Kidney (tissue), 14 donors: ENCODE data around the gene PACS1. TPM values are rescaled to one million over a fixed set of nuclear protein-coding genes. Genes with fewer than 3 reads are reported as not detected.
A peak's percentile ranks its signal among the peaks of the same experiment; 100 is the strongest.

Experiments used
- DNase-seq, 5 donors: peaks; one replicate each; pipeline ENCODE4 v3.0.0-alpha.2; 2013 to 2020
- FAIRE-seq: peaks from 2 replicates; lab custom pipeline; 2012; peaks lifted over from hg19 to GRCh38; lab: Jason Lieb, UNC
- H3K27ac ChIP-seq, 2 donors: one replicate each; pipeline ENCODE4 v1.7.0; 2013; ENCODE audit warnings: low read depth in 2 of 2, low read length in 2 of 2, inconsistent platforms in 1 of 2
- H3K27me3 ChIP-seq: one replicate; pipeline ENCODE4 v1.7.1; 2013; ENCODE audit warnings: low read length, inconsistent platforms; ENCODE audit not compliant: control insufficient read depth, insufficient read depth
- H3K36me3 ChIP-seq, 3 donors: one replicate each; pipeline versions ENCODE4 v1.7.0 to v1.7.1; 2013; ENCODE audit warnings: low read length in 3 of 3, control low read depth in 1 of 3, inconsistent platforms in 1 of 3; ENCODE audit not compliant: insufficient read depth in 3 of 3, control insufficient read depth in 2 of 3
- H3K4me1 ChIP-seq, 3 donors: one replicate each; pipeline versions ENCODE4 v1.7.0 to v1.7.1; 2013; ENCODE audit warnings: low read length in 3 of 3, inconsistent platforms in 1 of 3, low read depth in 1 of 3; ENCODE audit not compliant: control insufficient read depth in 2 of 3, insufficient read depth in 2 of 3
- H3K4me3 ChIP-seq, 3 donors: one replicate each; pipeline versions ENCODE4 v1.7.0 to v1.8.1; 2013; ENCODE audit warnings: low read length in 3 of 3, control low read depth in 1 of 3, inconsistent platforms in 1 of 3
- H3K9ac ChIP-seq, 3 donors: one replicate each; pipeline versions ENCODE4 v1.7.0 to v1.7.1; 2013; ENCODE audit warnings: low read length in 3 of 3, control low read depth in 1 of 3, inconsistent platforms in 1 of 3
- H3K9me3 ChIP-seq, 3 donors: one replicate each; pipeline versions ENCODE4 v1.7.0 to v1.7.1; 2013; ENCODE audit warnings: low read length in 3 of 3, control low read depth in 1 of 3, inconsistent platforms in 1 of 3; ENCODE audit not compliant: control insufficient read depth in 2 of 3, insufficient read depth in 1 of 3
- intact Hi-C: fragments of 100-400 bp; cut with DNase I; formaldehyde crosslinking; loops from one replicate; pipeline ENCODE4 v1.11.1; 2022
- polyA plus RNA-seq: library from polyadenylated mRNA; stranded (reverse); fragments of 350-450 nt; fragmentation: Illumina TruSeq; extraction: RNeasy Lipid Tissue Mini Kit (QIAGEN cat#74804); gene quantifications from one replicate; pipeline ENCODE4 v1.2.3, GENCODE V29; 2014; ENCODE audit warnings: low read depth, low replicate concordance; ENCODE audit not compliant: insufficient read depth
- total RNA-seq: library from RNA; stranded (reverse); fragmentation: NEBNext Ultra II Directional; extraction: Animal tissue kit (Norgen Biotek cat#: 25700); gene quantifications from one replicate; pipeline ENCODE4 v1.2.1, GENCODE V29; 2021
- TF ChIP-seq, protein P1 (sequence below): IDR thresholded peaks from 3 replicates; pipeline ENCODE4 v1.5.1; 2012; ENCODE audit warnings: mild to moderate bottlenecking, moderate library complexity, borderline replicate concordance; ENCODE audit not compliant: insufficient read depth; ENCODE audit errors: extremely low read depth
- donor health status: control.
- donor health status: control.
- donor health status: control.
- donor health status: control.
- donor health status: control.
- donor health status: DM: yes; HTN: yes; CAD: no.
- donor health status: Normal renal cell carcinoma (clear cell type).

PACS1 gene
- total and polyA plus RNA-seq, 2 donors from 2014 or later, result 23.7 to 91.8 TPM

DNA sequence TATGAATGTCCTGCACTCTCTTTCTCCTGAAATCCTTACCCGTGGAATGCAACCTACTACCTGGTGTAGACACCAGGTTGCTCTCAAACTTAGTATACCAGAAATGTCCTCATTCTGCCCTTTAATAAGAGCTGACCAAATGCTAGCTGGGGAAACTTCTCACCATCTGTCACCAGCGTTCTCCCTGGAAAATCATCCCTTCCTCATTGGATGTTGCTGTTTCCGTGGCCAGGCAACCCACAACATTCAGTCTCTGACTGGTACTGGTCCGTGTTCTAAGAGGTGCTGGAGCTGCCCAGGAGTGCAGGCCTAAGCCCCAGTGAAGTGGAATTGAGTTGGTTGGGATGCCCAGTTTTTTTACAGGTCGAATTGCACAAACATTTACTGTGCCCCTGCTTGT is 157.6 kb downstream of the PACS1 start:
- no peak overlapping the region for H3K4me3 ChIP-seq
- H3K9me3 ChIP-seq, result no peaks in the 10 kb centered on the region
- peaks cover 2 to 20% (median 18%) of the 10 kb centered on the region in 3 donors for H3K36me3 ChIP-seq
- DNase-seq (no peak), FAIRE-seq (no peak)
- no peaks in the 10 kb centered on the region for H3K27me3 ChIP-seq
- H3K27ac ChIP-seq, result no peak overlapping the region
- intact Hi-C loops, result loop anchor here (10.0 kb wide), 1 partner anchor 47 kb away; the partner anchor contains the start of gene CNIH2
- TF ChIP-seq, protein P1, sequence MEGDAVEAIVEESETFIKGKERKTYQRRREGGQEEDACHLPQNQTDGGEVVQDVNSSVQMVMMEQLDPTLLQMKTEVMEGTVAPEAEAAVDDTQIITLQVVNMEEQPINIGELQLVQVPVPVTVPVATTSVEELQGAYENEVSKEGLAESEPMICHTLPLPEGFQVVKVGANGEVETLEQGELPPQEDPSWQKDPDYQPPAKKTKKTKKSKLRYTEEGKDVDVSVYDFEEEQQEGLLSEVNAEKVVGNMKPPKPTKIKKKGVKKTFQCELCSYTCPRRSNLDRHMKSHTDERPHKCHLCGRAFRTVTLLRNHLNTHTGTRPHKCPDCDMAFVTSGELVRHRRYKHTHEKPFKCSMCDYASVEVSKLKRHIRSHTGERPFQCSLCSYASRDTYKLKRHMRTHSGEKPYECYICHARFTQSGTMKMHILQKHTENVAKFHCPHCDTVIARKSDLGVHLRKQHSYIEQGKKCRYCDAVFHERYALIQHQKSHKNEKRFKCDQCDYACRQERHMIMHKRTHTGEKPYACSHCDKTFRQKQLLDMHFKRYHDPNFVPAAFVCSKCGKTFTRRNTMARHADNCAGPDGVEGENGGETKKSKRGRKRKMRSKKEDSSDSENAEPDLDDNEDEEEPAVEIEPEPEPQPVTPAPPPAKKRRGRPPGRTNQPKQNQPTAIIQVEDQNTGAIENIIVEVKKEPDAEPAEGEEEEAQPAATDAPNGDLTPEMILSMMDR, result no peak
- no peak overlapping the region for H3K9ac ChIP-seq
- no peaks in the 10 kb centered on the region for H3K4me1 ChIP-seq

DNA sequence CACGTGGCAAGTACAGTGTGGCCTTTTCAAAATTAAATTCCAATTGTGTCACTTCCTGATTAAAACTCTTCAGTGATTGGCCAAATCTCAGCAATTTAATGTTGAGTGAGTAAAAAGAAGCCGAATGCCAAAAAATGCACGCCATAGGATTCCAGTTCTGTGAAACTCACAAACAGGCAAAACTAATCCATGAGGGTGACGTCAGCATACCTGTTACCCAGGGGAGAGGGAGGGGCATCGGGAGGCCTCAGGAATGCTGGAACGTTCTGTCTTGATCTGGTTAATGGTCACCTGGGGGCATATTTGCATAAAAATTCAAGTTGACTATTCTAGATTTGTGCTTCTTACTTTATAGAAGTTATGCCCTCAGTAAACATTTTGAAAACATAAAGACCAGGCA is 158.4 kb downstream of the PACS1 start:
- intact Hi-C loops, result loop anchor here (10.0 kb wide), 1 partner anchor 46 kb away; the partner anchor contains the start of gene CNIH2
- peak overlapping the region in 2 of 3 donors; percentile 22 to 24 for H3K9ac ChIP-seq
- no peaks in the 10 kb centered on the region for H3K9me3 ChIP-seq
- DNase-seq (peak in 3 of 5 donors; percentile 50 to 75 (median 62)), FAIRE-seq (no peak)
- H3K36me3 ChIP-seq, result peaks cover 2 to 23% (median 23%) of the 10 kb centered on the region in 3 donors
- H3K4me3 ChIP-seq, result no peak overlapping the region
- H3K27me3 ChIP-seq, result no peaks in the 10 kb centered on the region
- TF ChIP-seq, protein P1, result no peak
- peak overlapping the region; percentile 18 to 51 for H3K27ac ChIP-seq
- no peaks in the 10 kb centered on the region for H3K4me1 ChIP-seq

DNA sequence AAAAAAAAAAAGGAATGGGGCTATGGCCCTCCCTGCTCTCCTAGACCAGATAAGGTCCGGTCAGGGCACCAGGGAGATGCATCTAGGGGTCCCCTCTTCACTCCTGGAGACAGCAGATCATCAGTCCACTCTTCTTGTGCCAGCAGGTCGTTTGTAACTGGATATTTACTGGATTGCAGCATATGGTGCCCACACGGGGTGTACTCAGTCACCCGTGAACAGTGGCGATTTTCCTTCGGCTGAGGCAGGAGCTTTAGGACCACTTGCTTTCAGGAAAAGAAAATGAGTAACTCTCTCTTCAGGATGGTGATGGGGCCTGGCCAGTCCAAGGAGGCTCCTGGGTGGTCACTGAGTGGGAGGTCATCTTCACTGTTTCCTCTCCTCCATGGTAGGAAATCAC is 160.1 kb downstream of the PACS1 start:
- no peak overlapping the region for H3K27ac ChIP-seq
- H3K4me1 ChIP-seq, result no peaks in the 10 kb centered on the region
- peaks cover 2 to 29% (median 23%) of the 10 kb centered on the region in 3 donors for H3K36me3 ChIP-seq
- DNase-seq, result peak in 2 of 5 donors; percentile 34 to 35
- H3K4me3 ChIP-seq, result no peak overlapping the region
- H3K9ac ChIP-seq, result no peak overlapping the region
- H3K9me3 ChIP-seq, result no peaks in the 10 kb centered on the region
- intact Hi-C loops, result no loop called here
- TF ChIP-seq, protein P1, result no peak
- no peaks in the 10 kb centered on the region for H3K27me3 ChIP-seq
- no peak for FAIRE-seq

DNA sequence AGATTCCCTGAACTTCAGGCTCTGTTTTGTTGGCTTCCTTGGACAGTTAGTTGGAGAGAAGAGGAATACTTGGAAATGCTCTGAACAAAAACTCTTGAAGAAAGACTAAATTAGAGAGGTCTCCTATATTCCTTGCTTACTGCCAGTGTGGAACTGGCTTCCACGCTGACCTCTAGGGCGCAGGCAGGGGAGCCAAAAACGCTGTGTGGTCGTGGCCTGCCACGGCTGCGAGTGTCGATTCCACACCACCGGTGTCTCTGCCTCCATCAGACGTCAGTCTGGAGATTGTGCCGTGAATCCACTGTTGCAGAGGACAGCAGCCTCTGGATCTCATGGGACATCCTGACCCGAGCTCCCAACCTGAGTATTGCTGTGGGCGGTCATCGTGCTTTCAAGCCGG is 160.9 kb downstream of the PACS1 start:
- Histone ChIP-seq H3K36me3 (peaks cover 2 to 38% (median 30%) of the 10 kb centered on the region in 3 donors), H3K4me1 (no peaks in the 10 kb centered on the region), H3K4me3 (no peak overlapping the region), H3K27ac (no peak overlapping the region), H3K9me3 (no peaks in the 10 kb centered on the region), H3K27me3 (no peaks in the 10 kb centered on the region), H3K9ac (no peak overlapping the region)
- no peak for DNase-seq
- no peak for FAIRE-seq
- intact Hi-C loops, result no loop called here
- TF ChIP-seq, protein P1, result no peak
